ENCODE results near the gene PRR19.
A peak's percentile ranks its signal among the peaks of the same experiment; 100 is the strongest.

Gene PRR19

DNA sequence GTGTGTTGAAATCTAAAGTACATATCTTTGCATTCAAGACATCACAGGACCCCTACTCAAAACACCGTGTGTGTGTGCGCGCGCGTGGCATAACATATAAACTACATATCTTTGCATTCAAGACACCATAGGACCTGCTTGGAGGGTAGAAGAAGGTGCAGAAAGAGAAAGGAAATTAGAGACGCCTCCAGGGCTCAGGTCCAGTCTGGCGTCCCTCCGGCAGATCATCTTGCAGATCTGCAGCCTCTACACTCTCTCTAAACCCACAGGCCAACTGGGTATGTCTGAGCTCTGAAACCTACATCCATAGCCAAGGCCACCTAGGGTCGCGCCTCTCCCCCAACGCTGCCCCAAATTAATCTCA lies 1.2 kb downstream of the PRR19 start:
- no peak for DNase-seq

DNA sequence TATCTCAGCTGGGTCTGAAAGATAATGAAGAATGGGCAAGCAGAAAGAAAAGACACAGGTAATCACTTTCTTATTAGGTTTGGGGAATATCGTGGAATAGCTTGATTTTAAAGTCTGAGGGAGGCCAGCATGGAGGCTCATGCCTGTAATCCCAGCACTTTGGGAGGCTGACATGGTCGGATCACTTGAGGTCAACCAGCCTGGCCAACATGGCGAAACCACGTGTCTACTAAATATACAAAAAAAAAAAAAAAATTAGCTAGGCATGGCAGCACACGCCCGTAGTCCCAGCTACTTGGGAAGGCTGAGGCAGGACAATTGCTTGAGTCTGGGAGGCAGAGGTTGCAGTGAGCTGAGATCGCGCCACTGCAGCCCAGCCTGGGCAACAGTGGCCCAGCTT lies 1.9 kb downstream of the PRR19 start:
- no peak for DNase-seq

DNA sequence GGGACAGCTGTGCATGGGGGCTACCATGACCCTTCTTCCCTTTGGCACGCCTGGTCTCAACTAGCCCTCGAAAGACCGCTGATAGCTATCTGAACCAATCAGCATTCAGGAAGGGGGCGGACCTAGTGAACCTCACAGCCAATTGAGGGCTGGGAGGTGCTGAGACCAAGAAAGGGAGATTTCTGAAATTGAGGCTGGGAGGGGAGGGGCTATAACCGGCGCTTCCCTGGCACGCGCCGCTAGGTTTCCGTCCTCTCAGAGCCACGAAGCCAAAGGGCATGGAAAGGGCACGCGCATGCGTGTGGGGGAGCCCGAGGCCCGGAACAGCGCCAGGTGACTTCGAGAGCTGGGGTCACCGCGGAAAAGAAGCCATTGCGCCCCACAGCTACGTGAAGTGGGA lies 4.7 kb downstream of the PRR19 start:
- no peak for DNase-seq

DNA sequence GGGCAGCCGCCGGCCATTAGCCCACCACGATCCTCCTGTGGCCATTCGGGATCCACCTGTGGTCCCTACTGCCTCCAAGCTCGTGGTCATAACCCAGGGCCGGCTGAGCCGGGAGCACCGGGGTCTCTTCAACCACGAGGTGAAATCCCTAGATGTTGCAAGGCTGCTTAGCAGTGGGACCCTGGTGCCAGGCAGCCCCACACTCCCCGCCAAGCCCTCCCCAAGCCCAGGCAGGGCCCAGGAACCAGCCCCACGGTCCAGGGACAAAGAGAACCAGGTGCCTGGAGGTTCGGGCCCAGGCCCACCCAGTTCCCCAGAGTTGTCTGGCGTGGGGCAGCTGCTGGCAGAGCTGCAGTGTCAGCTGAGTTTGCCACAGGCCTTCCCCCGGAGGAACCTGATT lies 7.8 kb downstream of the PRR19 start:
- DNase-seq = no peak

DNA sequence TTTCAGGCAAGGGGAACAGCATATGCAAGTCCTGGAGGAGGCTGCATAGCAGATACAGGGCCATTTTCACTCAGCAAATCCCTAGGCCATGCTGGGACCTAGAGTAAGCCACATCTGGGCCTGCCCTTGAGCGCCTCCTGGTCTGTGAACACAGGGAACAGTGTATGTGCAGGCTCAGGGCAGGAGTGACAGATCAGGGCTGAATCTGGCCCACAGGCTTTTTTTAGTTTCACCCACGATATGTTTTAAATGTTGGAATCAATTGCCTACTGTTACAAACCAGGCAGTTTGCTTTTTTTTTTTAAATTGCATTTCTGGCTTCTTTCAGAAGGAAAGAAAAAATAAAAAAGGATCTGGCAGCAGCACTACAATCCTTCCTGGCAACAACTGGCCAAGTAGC lies 9.7 kb downstream of the PRR19 start:
- DNase-seq = no peak

DNA sequence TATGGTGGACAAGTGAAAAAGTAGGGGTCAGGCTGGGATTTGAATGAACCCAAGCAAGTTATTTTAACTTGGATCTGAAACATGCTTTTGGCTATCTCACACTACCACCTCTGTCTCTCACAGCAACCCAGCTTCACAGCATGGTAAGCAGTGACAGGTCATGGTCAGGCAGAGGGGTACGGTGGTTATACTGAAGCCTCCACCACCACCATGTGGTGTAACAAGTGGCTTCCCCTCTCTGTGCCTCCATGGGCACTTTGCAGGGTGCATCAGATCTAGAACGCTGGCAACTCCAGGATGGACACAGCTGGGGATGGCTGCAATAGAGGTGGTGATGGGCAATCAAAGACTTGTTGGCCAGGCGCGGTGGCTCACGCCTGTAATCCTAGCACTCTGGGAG lies 10.4 kb downstream of the PRR19 start:
- DNase-seq = no peak

DNA sequence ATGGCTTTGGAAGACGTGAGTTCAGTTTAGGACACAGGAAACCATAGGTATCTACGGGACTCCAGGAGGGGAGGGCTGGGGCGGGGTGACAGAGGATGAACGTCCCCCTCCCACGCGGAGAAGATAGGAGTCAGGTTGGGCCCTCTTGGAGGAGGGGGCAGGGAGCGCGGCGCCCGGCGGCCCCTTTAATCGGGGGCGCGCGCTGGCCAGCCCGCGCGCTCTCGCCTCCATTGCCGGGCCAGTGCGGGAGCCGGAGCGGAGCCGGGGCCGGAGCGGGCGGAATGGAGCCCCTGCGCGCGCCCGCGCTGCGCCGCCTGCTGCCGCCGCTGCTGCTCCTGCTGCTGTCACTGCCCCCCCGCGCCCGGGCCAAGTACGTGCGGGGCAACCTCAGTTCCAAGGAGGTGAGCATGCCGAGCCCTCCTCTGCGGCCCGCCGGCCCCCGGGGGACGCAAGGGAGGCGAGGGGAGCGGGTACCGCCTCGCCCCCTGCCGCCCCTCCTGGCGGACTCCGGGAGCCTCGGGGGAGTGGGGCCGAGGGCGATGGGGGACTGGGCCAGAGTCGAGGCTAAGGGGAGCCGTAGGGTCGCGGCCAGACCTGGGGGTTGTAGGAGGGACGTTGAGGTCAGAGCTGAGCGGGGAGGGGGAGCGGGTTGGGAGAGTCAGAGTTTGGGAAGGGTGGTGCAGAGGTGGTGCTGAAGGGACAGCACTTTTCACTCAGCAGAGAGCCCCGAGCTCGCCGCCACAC lies 11.3 kb downstream of the PRR19 start, which contains the start of gene TMEM145:
TSS of gene TMEM145 (plus strand) at position 214 of the 744 bp plus-strand sequence. CDS start at position 282, 68 bp downstream.
- DNase-seq = peak; percentile 34

DNA sequence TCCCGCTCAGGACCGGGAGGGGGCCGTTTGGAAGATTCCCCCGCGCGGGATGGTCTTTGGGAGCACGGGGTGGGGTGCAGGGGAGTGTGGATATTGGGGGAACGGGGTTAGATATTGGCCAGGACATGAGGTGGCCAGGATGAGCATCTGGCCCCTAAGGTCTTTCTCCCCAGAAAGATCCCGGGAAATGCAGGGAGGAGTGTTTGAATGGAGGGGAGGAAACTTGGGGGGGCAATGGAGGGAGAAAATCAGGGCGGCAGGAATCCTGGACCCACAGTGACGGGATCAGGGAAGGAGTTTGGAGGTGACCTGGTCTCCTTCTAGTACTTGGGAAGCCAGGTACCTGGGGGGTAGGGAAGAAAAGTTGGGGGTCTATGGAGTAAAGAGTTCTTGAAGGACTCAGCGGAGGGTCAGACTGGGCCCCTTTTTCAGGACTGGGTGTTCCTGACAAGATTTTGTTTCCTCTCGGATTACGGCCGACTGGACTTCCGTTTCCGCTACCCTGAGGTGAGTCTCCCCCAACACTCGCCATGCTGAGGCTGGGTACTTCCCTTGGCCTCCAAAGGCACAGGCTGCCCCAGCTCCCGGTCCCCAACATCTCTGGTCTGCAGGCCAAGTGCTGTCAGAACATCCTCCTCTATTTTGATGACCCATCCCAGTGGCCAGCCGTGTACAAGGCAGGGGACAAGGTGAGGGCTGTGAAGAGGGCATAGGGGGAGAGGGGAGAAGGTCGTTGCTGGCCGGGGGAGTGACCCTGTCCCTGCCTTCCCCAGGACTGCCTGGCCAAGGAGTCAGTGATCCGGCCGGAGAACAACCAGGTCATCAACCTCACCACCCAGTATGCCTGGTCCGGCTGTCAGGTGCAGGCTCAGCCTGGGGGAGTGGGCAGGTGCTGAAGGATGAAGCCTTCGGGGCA lies 12.2 kb downstream of the PRR19 start:
- no peak for DNase-seq

DNA sequence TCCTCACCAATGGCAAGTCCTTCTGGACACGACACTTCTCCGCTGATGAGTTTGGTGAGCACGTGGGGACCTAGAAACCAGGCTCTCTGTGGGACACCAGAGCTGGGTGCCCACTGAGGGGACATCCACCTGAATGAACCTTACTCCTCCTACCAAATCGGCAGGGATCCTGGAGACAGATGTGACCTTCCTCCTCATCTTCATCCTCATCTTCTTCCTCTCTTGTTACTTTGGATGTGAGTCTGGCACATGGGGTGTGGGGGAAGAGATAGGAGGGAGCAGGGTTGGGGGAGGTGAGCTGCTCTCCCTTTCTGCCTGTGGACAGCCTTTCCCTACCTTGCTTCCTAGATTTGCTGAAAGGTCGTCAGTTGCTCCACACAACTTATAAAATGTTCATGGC lies 13.1 kb downstream of the PRR19 start:
- no peak for DNase-seq

DNA sequence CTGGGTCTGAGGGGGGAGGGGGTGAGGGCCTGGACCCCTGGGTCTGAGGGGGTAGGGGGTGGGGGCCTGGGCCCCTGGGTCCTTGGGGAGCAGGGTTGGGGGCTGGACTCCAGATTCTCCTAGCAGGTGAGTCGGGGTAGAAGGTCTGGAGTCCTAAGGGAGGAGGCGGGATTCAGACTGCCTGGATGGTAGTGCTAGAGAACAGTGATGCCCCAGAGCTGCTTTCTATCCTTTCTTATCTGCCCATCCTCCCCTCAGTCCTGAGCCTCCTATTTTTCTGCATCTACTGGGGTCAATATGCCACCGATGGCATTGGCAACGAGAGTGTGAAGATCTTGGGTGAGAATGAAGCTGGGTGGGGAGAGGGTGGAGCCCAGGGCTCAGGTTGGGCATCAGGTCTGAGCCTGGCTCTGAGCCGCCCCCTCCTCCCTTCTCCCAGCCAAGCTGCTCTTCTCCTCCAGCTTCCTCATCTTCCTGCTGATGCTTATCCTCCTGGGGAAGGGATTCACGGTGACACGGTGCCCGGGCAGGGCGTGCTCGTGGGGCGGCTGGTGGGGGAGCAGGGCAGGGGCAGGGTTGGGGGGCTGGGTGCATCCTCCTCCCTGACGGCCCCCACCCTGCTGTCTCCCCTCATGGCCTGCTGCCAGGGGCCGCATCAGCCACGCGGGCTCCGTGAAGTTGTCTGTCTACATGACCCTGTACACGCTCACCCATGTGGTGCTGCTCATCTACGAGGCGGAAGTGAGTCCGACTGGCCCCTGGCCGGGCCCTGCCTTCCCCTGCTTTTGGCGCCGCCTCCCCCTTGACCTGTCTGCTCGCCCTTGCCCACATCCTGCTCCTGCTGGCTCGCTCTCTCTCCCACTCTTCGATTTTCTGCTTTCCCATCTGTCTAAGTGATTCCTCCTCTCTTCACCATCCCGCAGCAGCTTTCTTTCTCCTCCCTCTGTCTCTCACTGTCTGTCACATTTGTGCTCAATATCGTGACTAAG lies 14.6 kb downstream of the PRR19 start:
- no peak for DNase-seq

DNA sequence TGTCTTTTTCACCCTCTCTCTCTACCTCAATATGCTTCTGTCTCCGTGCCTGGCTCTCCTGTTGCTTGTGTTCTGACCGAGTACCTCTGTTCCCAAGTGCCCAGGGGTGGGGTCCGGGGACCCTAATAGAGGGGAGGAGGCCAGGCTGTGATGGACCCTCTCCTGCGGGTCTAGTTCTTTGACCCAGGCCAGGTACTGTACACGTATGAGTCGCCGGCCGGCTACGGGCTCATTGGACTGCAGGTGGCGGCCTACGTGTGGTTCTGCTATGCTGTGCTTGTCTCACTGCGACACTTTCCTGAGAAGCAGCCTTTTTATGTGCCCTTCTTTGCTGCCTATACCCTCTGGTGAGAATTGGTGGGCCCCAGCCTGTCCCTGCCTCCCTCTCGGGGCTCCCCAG lies 15.6 kb downstream of the PRR19 start:
- no peak for DNase-seq

DNA sequence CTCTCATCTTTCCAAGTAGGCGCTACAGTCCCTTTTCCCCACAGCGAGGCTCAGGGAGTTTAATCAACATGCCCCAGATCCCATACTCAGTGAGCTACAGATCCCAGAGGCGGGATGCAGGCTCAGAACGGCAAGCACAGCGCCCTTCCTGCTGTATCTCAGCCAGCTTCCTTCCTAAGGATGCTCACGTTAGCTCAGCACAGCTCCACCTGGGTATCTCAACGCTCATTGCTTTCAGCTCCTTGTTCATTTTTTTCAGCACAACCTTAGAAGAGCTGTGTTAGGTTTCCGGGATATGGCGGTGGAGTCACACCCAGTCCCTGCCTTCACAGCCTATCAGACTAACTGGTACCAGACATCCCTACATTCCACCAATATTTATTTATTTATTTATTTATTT lies 20.4 kb downstream of the PRR19 start:
- DNase-seq = no peak

DNA sequence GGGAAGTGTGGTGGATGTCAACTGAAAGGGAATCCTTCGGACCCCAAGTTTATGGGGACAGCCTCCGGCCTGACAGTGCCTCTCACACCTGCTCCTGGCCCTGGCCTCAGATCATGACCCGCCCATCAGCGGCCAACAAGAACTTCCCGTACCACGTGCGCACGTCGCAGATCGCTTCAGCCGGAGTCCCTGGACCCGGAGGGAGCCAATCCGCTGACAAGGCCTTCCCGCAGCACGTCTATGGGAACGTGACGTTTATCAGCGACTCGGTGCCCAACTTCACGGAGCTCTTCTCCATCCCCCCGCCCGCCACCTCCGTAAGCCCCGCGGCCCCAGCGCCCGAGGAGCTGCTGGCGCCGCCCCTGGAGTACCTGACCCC lies 21.5 kb downstream of the PRR19 start:
- no peak for DNase-seq

DNA sequence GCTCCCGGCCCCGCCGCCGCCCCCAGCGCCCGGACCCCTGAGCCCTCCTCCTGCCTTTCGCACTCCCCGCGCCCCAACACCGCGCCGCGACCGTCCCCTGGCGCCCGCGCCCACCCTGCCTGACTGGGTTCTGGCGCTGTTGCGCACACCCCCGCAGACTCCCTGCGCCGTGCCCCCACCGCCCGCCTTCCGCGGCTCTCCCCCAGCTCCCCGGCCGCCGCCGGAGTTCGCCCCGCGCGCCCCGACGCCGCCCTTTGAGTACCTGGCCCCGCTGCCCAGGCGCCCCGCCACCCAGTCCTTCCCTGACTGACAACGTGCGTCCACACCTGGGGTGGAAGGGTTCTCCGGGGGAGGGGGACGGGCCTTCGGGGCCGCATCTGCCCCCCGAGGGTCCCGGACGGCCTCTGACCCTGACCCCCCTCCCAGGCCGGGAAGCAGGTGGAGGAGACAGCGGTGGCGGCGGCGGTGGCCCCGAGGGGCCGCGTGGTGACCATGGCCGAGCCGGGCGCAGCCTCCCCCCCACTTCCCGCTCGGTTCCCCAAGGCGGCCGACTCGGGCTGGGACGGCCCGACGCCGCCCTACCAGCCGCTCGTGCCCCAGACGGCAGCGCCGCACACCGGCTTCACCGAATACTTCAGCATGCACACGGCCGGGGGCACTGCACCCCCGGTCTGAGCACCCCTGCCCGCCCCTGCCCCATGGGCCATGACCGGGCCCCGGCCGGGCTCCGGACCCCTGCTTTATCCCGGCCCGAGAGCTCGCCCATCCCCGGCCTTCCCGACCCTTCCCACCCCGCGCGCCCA lies 22.1 kb downstream of the PRR19 start:
- DNase-seq = no peak

DNA sequence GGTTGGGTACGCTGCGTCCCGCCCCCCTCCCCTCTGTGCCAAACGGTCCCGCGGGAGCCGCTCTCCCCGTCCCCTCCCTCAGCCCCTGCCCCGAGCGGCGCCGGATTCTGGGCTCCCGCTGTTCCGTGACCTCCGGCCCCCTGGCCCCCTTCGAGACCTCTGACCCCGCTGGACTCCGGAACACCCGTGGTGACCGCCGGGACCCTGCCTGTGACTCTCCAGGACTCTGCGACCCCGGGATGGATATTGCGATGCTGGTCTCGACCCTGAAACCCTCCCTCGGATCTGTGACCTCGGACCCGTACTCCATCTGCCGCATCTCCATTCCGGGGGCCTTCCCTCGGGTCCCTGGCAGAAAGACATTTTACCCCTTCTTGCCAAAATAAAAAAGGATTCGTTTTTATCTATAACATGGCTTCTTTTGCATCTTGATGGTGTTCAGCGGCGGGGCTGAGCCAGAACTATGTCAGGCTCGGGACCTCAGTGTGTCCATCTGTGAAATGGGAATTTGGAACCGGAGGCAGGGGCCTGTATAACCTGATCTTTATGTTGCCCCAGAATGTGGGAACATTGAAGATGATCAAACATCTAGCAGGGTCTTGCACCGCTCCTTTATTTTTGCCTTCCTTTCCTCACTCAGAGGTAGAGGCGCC lies 22.8 kb downstream of the PRR19 start:
- no peak for DNase-seq

DNA sequence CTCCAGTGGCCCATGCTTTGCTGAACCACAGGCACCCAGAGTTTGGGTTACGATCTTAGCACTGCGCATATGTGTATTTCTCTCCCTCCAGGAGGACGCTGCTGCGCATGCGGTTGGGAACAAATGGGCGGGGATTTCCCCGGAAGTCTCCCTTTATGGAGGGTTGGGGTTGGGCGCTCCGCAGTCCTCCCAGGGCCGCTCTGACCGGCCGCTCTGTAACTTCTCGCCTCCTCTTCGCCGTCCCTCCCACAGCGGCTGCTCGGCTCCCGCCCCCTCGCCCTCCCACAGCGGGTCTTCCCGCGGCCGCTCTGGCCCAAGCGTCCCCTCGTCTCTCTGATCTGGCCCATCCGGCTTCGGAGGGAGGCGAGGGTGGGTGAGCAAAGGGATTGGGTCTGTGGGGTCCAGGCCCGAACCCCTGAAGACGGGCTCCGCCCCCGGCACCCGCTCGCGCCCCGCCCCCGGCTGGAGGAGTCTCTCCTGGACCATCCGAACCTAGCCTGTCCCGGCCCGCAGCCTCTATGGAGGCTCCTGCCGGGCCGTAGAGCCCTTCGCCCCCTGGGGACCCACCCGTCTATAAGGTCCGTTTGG lies 23.5 kb downstream of the PRR19 start, which contains the start of gene MEGF8:
TSS of gene MEGF8 (plus strand) at position 328 of the 588 bp plus-strand sequence. CDS start 609 bp downstream, outside the sequence.
- peak; percentile 98 for DNase-seq

DNA sequence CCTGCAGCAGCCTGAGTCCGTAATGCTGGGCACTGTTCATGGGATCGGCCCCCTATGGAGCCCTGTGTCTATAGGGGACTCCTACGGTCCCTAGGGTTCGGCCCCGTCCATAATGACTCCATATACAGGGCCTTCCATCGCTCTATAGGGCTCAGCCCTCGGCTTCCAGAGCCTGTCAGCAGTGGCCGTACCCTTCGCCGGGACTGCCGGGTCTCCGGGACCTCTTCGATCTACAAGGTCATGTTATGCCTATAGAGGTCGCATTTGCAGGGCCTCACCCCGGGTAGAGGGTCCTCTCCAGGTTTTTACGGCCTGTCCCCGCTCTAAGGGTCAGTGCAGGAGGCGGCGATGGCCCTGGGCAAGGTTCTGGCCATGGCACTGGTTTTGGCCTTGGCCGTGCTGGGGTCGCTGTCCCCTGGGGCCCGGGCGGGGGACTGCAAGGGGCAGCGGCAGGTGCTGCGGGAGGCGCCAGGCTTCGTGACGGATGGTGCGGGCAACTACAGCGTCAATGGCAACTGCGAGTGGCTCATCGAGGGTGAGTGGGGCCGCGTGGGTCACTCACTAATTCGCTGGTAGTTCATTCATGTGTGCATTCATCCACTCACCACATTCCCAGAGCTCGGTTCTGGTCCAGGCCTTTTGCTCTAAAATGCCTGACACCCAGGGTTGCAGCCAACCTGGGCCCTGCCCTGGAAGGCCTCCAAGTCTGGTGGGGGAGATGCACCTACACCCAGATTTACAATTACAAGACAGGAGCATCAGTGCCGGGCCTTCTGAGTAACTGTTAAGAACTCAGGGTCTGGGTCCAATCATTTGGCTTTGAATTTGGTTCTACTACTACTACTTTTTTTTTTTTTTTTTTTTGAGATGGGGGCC lies 24.2 kb downstream of the PRR19 start:
- no peak for DNase-seq

DNA sequence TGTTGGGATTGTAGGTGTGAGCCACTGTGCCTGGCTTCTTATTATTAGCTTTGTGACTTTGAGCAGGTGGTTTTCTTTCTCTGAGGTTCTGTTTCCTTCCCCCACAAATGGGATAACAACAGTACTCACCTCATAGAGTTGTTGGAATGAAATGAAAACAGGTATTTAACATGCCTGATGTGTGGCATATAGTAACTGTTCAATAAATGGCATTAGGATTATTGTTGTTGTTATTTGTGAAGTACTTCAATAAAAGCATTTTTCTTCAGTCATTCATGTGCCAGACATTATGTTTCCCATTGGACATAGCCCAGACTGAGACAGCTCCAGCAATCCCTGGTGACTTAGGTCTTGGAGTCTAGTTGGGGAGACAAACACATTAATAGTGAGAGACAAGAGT lies 25.0 kb downstream of the PRR19 start:
- DNase-seq = no peak

DNA sequence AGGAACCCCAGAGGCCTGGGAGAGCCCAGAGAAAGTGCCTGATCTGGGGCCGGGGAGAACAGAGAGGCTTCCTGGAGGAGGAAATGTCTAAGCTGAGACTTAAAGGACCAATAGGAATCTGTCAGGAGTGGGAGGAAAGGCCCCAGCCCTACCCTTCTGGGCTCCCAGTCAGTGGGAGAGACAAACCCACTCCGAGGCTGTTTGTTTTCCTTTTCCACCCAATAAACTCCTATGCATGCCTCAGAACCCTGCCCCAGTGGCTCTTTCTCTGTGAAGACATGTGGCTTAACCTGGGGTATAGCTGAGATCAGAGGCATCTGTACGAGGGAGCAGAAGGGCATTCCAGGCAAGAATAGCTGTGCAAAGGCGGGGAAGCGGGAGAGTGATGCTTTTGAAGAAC lies 25.4 kb downstream of the PRR19 start:
- DNase-seq = no peak

DNA sequence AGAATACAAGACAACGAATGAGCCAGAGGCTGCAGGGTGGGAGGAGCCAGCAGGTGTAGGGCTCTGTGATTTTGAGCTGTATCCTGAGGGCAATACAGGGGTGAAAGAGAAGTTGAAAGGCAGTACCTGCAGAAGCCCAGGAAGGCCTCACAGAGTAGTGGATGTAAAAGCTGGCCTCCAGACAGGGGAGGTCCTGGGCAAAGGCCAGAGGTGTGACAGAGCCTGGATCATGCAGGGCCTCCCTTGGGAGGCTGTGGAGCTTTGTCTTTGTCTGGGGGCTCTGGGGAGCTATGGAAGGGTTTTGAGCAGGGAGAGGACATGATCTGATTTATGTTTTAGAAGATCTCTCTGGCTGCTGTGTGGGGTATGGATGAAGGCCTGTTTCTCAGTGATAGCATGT lies 26.2 kb downstream of the PRR19 start:
- no peak for DNase-seq

All from NCI-H1105 (cell line).